Natural killer cell (primary cell): ENCODE data around the gene SEC16A. TPM values are rescaled to one million over a fixed set of nuclear protein-coding genes. Genes with fewer than 3 reads are reported as not detected.

Experiments used
- ATAC-seq, 3 donors: fragments of 150-1000 bp in 2 of 3; fragments of 200-7000 bp in 1 of 3; cut with Tn5 transposase; 1 replicate in 1 of 3; 2 replicates in 2 of 3; pipeline ENCODE4 v1.10.0; 2021; ENCODE audit warnings: mild to moderate bottlenecking in 2 of 3, moderate library complexity in 2 of 3
- DNase-seq, 2 donors: peaks; one replicate each; pipeline versions ENCODE4 v3.0.0 to v3.0.0-alpha.2; 2013 to 2021; ENCODE audit warnings: mixed read lengths in 1 of 2
- H3K27ac ChIP-seq: one replicate; pipeline ENCODE4 v1.5.1; 2013; ENCODE audit warnings: mild to moderate bottlenecking, low read length
- H3K27me3 ChIP-seq: one replicate; pipeline ENCODE4 v1.6.1; 2013; ENCODE audit warnings: low read length; ENCODE audit not compliant: control insufficient read depth, insufficient read depth
- H3K36me3 ChIP-seq: one replicate; pipeline ENCODE4 v1.6.1; 2013; ENCODE audit warnings: low read length; ENCODE audit not compliant: control insufficient read depth, insufficient read depth
- H3K4me1 ChIP-seq: one replicate; pipeline ENCODE4 v1.6.1; 2013; ENCODE audit warnings: low read length; ENCODE audit not compliant: control insufficient read depth, insufficient read depth
- H3K4me3 ChIP-seq: one replicate; pipeline ENCODE4 v1.5.1; 2013; ENCODE audit warnings: low read length
- H3K9me3 ChIP-seq: one replicate; pipeline ENCODE4 v1.6.1; 2013; ENCODE audit warnings: low read length; ENCODE audit not compliant: control insufficient read depth, insufficient read depth
- H3K27ac Mint-ChIP-seq, 2 donors: one replicate each; pipeline ENCODE4 v1.8.0; 2022; ENCODE audit warnings: mild to moderate bottlenecking in 2 of 2, mixed read lengths in 2 of 2, moderate library complexity in 1 of 2
- H3K27me3 Mint-ChIP-seq, 2 donors: one replicate each; pipeline ENCODE4 v1.8.0; 2022; ENCODE audit warnings: low read depth in 2 of 2, mixed read lengths in 2 of 2
- H3K36me3 Mint-ChIP-seq: one replicate; pipeline ENCODE4 v1.8.0; 2022; ENCODE audit warnings: mixed read lengths
- H3K4me1 Mint-ChIP-seq, 2 donors: one replicate each; pipeline ENCODE4 v1.8.0; 2022; ENCODE audit warnings: mixed read lengths in 2 of 2
- H3K4me3 Mint-ChIP-seq: one replicate; pipeline ENCODE4 v1.8.0; 2022; ENCODE audit warnings: mild to moderate bottlenecking, moderate library complexity, mixed read lengths
- H3K9me3 Mint-ChIP-seq, 2 donors: one replicate each; pipeline ENCODE4 v1.8.0; 2022; ENCODE audit warnings: mixed read lengths in 2 of 2
- WGBS: methylation state at CpG from one replicate; pipeline ENCODE4 v1.1.7; 2013; ENCODE audit warnings: missing lambda C conversion rate; ENCODE audit not compliant: insufficient coverage; 5-methylcytosine and 5-hydroxymethylcytosine counted together
- intact Hi-C: fragments of 100-400 bp; cut with micrococcal nuclease; formaldehyde crosslinking; loops from one replicate; pipeline ENCODE4 v1.14.2; 2022
- total RNA-seq, 4 donors: library from RNA; stranded (reverse); fragments of 120-200 nt in 1 of 4; gene quantifications; one replicate each; pipeline versions ENCODE4 v1.2.3 to v1.2.4, GENCODE V29; 2013 to 2022
- TF ChIP-seq, protein P1 (sequence below): fragments of 200-600 bp; IDR thresholded peaks from one replicate; pipeline ENCODE4 v1.8.0; 2022; ENCODE audit warnings: antibody characterized with exemption

The SEC16A gene
- total RNA-seq, 3 donors from 2014 or later (not counting 1 experiment from before 2014, with no cell fraction given), result 84.3 to 89.0 (median 87.1) TPM

- no peaks in the 10 kb centered on the region for H3K9me3 ChIP-seq
- peaks cover 4% of the 10 kb centered on the region for H3K4me1 ChIP-seq
- WGBS, result 98% methylated on average over 36 of the region's 36 CpGs
- TF ChIP-seq, protein P1, sequence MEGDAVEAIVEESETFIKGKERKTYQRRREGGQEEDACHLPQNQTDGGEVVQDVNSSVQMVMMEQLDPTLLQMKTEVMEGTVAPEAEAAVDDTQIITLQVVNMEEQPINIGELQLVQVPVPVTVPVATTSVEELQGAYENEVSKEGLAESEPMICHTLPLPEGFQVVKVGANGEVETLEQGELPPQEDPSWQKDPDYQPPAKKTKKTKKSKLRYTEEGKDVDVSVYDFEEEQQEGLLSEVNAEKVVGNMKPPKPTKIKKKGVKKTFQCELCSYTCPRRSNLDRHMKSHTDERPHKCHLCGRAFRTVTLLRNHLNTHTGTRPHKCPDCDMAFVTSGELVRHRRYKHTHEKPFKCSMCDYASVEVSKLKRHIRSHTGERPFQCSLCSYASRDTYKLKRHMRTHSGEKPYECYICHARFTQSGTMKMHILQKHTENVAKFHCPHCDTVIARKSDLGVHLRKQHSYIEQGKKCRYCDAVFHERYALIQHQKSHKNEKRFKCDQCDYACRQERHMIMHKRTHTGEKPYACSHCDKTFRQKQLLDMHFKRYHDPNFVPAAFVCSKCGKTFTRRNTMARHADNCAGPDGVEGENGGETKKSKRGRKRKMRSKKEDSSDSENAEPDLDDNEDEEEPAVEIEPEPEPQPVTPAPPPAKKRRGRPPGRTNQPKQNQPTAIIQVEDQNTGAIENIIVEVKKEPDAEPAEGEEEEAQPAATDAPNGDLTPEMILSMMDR, result no peak
- H3K36me3 Mint-ChIP-seq, result no peaks in the 10 kb centered on the region
- peaks cover 8 to 12% of the 10 kb centered on the region in 2 donors for H3K4me1 Mint-ChIP-seq
- no peak overlapping the region for H3K27ac Mint-ChIP-seq
- H3K4me3 Mint-ChIP-seq, result no peak overlapping the region
- intact Hi-C loops, result no loop called here
- H3K27me3 ChIP-seq, result no peaks in the 10 kb centered on the region
- H3K27me3 Mint-ChIP-seq, result no peaks in the 10 kb centered on the region
- no peak for DNase-seq
- no peaks in the 10 kb centered on the region for H3K9me3 Mint-ChIP-seq
- H3K4me3 ChIP-seq, result no peak overlapping the region
- peaks cover 5% of the 10 kb centered on the region for H3K36me3 ChIP-seq
- ATAC-seq, result no peak
- no peak overlapping the region for H3K27ac ChIP-seq
Observed at GRCh38 chr9:136431782-136432350, 51.0 kb downstream of the SEC16A start.

GRCh38 chr9:136430588-136431234 is 52.1 kb downstream of the SEC16A start:
- DNase-seq, result no peak
- Mint-ChIP-seq H3K4me3 (no peak overlapping the region), H3K27me3 (no peaks in the 10 kb centered on the region), H3K36me3 (no peaks in the 10 kb centered on the region), H3K4me1 (peaks cover 0 to under 1% of the 10 kb centered on the region in 2 donors), H3K27ac (no peak overlapping the region), H3K9me3 (no peaks in the 10 kb centered on the region)
- Histone ChIP-seq H3K9me3 (no peaks in the 10 kb centered on the region), H3K4me1 (no peaks in the 10 kb centered on the region), H3K36me3 (peaks cover 5% of the 10 kb centered on the region), H3K27me3 (no peaks in the 10 kb centered on the region), H3K4me3 (no peak overlapping the region), H3K27ac (no peak overlapping the region)
- TF ChIP-seq, protein P1, result no peak
- intact Hi-C loops, result no loop called here
- no peak for ATAC-seq
- 98% methylated on average over 26 of the region's 29 CpGs for WGBS

- no peaks in the 10 kb centered on the region for H3K36me3 Mint-ChIP-seq
- no peaks in the 10 kb centered on the region for H3K9me3 Mint-ChIP-seq
- H3K27ac Mint-ChIP-seq, result no peak overlapping the region
- intact Hi-C loops, result no loop called here
- Histone ChIP-seq H3K36me3 (peaks cover 5% of the 10 kb centered on the region), H3K27me3 (no peaks in the 10 kb centered on the region), H3K4me1 (no peaks in the 10 kb centered on the region), H3K4me3 (no peak overlapping the region), H3K27ac (no peak overlapping the region), H3K9me3 (no peaks in the 10 kb centered on the region)
- ATAC-seq (no peak), DNase-seq (no peak)
- WGBS, result 94% methylated on average over 32 of the region's 32 CpGs
- H3K27me3 Mint-ChIP-seq, result no peaks in the 10 kb centered on the region
- TF ChIP-seq, protein P1, result no peak
- no peaks in the 10 kb centered on the region for H3K4me1 Mint-ChIP-seq
- no peak overlapping the region for H3K4me3 Mint-ChIP-seq
Observed at GRCh38 chr9:136429683-136430491, 53.0 kb downstream of the SEC16A start.
